ENCODE results near the gene AMER3. TPM values are rescaled to one million over a fixed set of nuclear protein-coding genes. Genes with fewer than 3 reads are reported as not detected.

Gene AMER3
- total RNA-seq, 1 donor from 2014 or later = 0.18 TPM

- peaks cover 6% of the 10 kb centered on the region for H3K4me1 Mint-ChIP-seq (ENCODE audit: unreplicated experiment)
- H3K36me3 Mint-ChIP-seq (ENCODE audit: low read depth, unreplicated experiment) = no peaks in the 10 kb centered on the region
- no peak overlapping the region for H3K27ac Mint-ChIP-seq (ENCODE audit: unreplicated experiment)
- TF ChIP-seq CTCF (IDR thresholded peaks at IDR 0.05; ENCODE audit: unreplicated experiment) = no peak
- H3K4me3 Mint-ChIP-seq (ENCODE audit: unreplicated experiment) = no peak overlapping the region
- no peaks in the 10 kb centered on the region for H3K9me3 Mint-ChIP-seq (ENCODE audit: unreplicated experiment)
- H3K27me3 Mint-ChIP-seq (ENCODE audit: unreplicated experiment) = peaks cover 5% of the 10 kb centered on the region
- no peak for DNase-seq (ENCODE audit: low spot score)
These were observed 8.9 kb downstream of the AMER3 start for GRCh38 chr2:130764035-130764820.

- H3K4me1 Mint-ChIP-seq (ENCODE audit: unreplicated experiment) = peaks cover 11% of the 10 kb centered on the region
- H3K36me3 Mint-ChIP-seq (ENCODE audit: low read depth, unreplicated experiment) = no peaks in the 10 kb centered on the region
- no peak overlapping the region for H3K27ac Mint-ChIP-seq (ENCODE audit: unreplicated experiment)
- TF ChIP-seq CTCF (IDR thresholded peaks at IDR 0.05; ENCODE audit: unreplicated experiment) = no peak
- H3K9me3 Mint-ChIP-seq (ENCODE audit: unreplicated experiment) = no peaks in the 10 kb centered on the region
- H3K4me3 Mint-ChIP-seq (ENCODE audit: unreplicated experiment) = no peak overlapping the region
- no peak for DNase-seq (ENCODE audit: low spot score)
- H3K27me3 Mint-ChIP-seq (ENCODE audit: unreplicated experiment) = peaks cover 5% of the 10 kb centered on the region
These were observed 9.4 kb downstream of the AMER3 start for GRCh38 chr2:130764821-130765115.

GRCh38 chr2:130765464-130765863, 10.1 kb downstream of the AMER3 start:
- peaks cover 5% of the 10 kb centered on the region for H3K27me3 Mint-ChIP-seq (ENCODE audit: unreplicated experiment)
- H3K36me3 Mint-ChIP-seq (ENCODE audit: low read depth, unreplicated experiment) = no peaks in the 10 kb centered on the region
- DNase-seq (ENCODE audit: low spot score) = no peak
- H3K4me1 Mint-ChIP-seq (ENCODE audit: unreplicated experiment) = peaks cover 11% of the 10 kb centered on the region
- no peak for TF ChIP-seq CTCF (IDR thresholded peaks at IDR 0.05; ENCODE audit: unreplicated experiment)
- no peak overlapping the region for H3K4me3 Mint-ChIP-seq (ENCODE audit: unreplicated experiment)
- H3K9me3 Mint-ChIP-seq (ENCODE audit: unreplicated experiment) = no peaks in the 10 kb centered on the region
- H3K27ac Mint-ChIP-seq (ENCODE audit: unreplicated experiment) = no peak overlapping the region

GRCh38 chr2:130766037-130766436, 10.7 kb downstream of the AMER3 start:
- Mint-ChIP-seq H3K27ac (ENCODE audit: unreplicated experiment) (no peak overlapping the region), H3K4me3 (ENCODE audit: unreplicated experiment) (no peak overlapping the region), H3K36me3 (ENCODE audit: low read depth, unreplicated experiment) (no peaks in the 10 kb centered on the region)

More at GRCh38 chr2:130766037-130766436, 10.7 kb downstream of the AMER3 start:
- H3K27me3 Mint-ChIP-seq (ENCODE audit: unreplicated experiment) = peaks cover 5% of the 10 kb centered on the region
- TF ChIP-seq CTCF (IDR thresholded peaks at IDR 0.05; ENCODE audit: unreplicated experiment) = no peak
- DNase-seq (ENCODE audit: low spot score) = no peak
- no peaks in the 10 kb centered on the region for H3K9me3 Mint-ChIP-seq (ENCODE audit: unreplicated experiment)
- peaks cover 11% of the 10 kb centered on the region for H3K4me1 Mint-ChIP-seq (ENCODE audit: unreplicated experiment)

All from endothelial cell (in vitro differentiated cells).